HFFc6 (cell line): ENCODE data around the gene CELF1. TPM values are rescaled to one million over a fixed set of nuclear protein-coding genes. Genes with fewer than 3 reads are reported as not detected.

Experiments
- DNase-seq: peaks from one replicate; pipeline ENCODE4 v3.0.0-alpha.2; 2018
- H3K27ac Mint-ChIP-seq: 2 replicates; pipeline ENCODE4 v1.8.0; 2020; ENCODE audit warnings: mild to moderate bottlenecking, mixed read lengths
- H3K27me3 Mint-ChIP-seq: 2 replicates; pipeline ENCODE4 v1.8.0; 2021; ENCODE audit warnings: mild to moderate bottlenecking, moderate library complexity, mixed read lengths; ENCODE audit not compliant: insufficient read depth
- H3K36me3 Mint-ChIP-seq: 2 replicates; pipeline ENCODE4 v1.8.0; 2021; ENCODE audit warnings: low read depth, mixed read lengths
- H3K4me1 Mint-ChIP-seq: 2 replicates; pipeline ENCODE4 v1.8.0; 2020; ENCODE audit warnings: low read depth, mixed read lengths
- H3K4me3 Mint-ChIP-seq: 2 replicates; pipeline ENCODE4 v1.8.0; 2020; ENCODE audit warnings: mild to moderate bottlenecking, moderate library complexity, mixed read lengths
- H3K9me3 Mint-ChIP-seq: 2 replicates; pipeline ENCODE4 v1.8.0; 2020; ENCODE audit warnings: mild to moderate bottlenecking, mixed read lengths
- CTCF ChIP-seq: fragments of 200-600 bp; sonication (generic); IDR thresholded peaks from 2 replicates; pipeline ENCODE4 v1.5.0; 2021; ENCODE audit warnings: antibody characterized with exemption, mild to moderate bottlenecking
- total RNA-seq, 6 experiments: library from RNA; stranded (reverse); fragmentation: NEBNext Ultra II Directional; extraction: Animal tissue kit (Norgen Biotek cat#: 25700); gene quantifications; 2 replicates in 1 of 6; 3 replicates in 5 of 6; pipeline ENCODE4 v1.2.3, GENCODE V29; 2021

Gene CELF1
- total RNA-seq, 6 experiments from 2014 or later = 103 to 131 (median 120) TPM

GRCh38 chr11:47437218-47437745 lies 115.7 kb downstream of the CELF1 start:
- no peak for DNase-seq
- no peaks in the 10 kb centered on the region for H3K36me3 Mint-ChIP-seq
- peaks cover 2% of the 10 kb centered on the region for H3K27me3 Mint-ChIP-seq
- no peak for TF ChIP-seq CTCF
- no peaks in the 10 kb centered on the region for H3K9me3 Mint-ChIP-seq
- H3K4me3 Mint-ChIP-seq = no peak overlapping the region
- H3K27ac Mint-ChIP-seq = no peak overlapping the region
- peaks cover 16% of the 10 kb centered on the region for H3K4me1 Mint-ChIP-seq

GRCh38 chr11:47436726-47437125 lies 116.2 kb downstream of the CELF1 start:
- Mint-ChIP-seq H3K36me3 (no peaks in the 10 kb centered on the region), H3K27me3 (peaks cover 2% of the 10 kb centered on the region), H3K27ac (no peak overlapping the region), H3K4me3 (no peak overlapping the region), H3K4me1 (peaks cover 16% of the 10 kb centered on the region), H3K9me3 (no peaks in the 10 kb centered on the region)
- no peak for TF ChIP-seq CTCF
- DNase-seq = no peak

- Mint-ChIP-seq H3K9me3 (no peaks in the 10 kb centered on the region), H3K27ac (no peak overlapping the region), H3K36me3 (no peaks in the 10 kb centered on the region), H3K27me3 (peaks cover 2% of the 10 kb centered on the region), H3K4me1 (peaks cover 16% of the 10 kb centered on the region), H3K4me3 (no peak overlapping the region)
- no peak for DNase-seq
- TF ChIP-seq CTCF = no peak
These were observed 117.2 kb downstream of the CELF1 start for GRCh38 chr11:47435687-47436086.

GRCh38 chr11:47434011-47434786 lies 118.7 kb downstream of the CELF1 start:
- no peaks in the 10 kb centered on the region for H3K36me3 Mint-ChIP-seq
- TF ChIP-seq CTCF = no peak
- peak; percentile 31 for DNase-seq
- H3K27ac Mint-ChIP-seq = peak overlapping the region; percentile 40; the same call in 1 of the 2 replicates
- no peaks in the 10 kb centered on the region; the same call in 1 of the 2 replicates for H3K27me3 Mint-ChIP-seq
- no peaks in the 10 kb centered on the region for H3K9me3 Mint-ChIP-seq
- H3K4me1 Mint-ChIP-seq = peaks cover 16% of the 10 kb centered on the region
- H3K4me3 Mint-ChIP-seq = no peak overlapping the region

- peak; percentile 33 for DNase-seq
- no peak overlapping the region for H3K4me3 Mint-ChIP-seq
- no peaks in the 10 kb centered on the region for H3K36me3 Mint-ChIP-seq
- no peaks in the 10 kb centered on the region for H3K9me3 Mint-ChIP-seq
- H3K4me1 Mint-ChIP-seq = peaks cover 16% of the 10 kb centered on the region
- H3K27me3 Mint-ChIP-seq = no peaks in the 10 kb centered on the region; the same call in 1 of the 2 replicates
- no peak for TF ChIP-seq CTCF
- no peak overlapping the region for H3K27ac Mint-ChIP-seq
These were observed 119.8 kb downstream of the CELF1 start for GRCh38 chr11:47433157-47433556.
